Spleen (tissue), 7 donors: ENCODE data around the gene KRT38.

Source experiments
- CTCF ChIP-seq, 11 experiments: fragments of 200-600 bp in 7 of 11; fragments of 450-650 bp in 4 of 11; sonication (generic) in 4 of 11; IDR thresholded peaks in 8 of 11; conservative IDR thresholded peaks in 3 of 11; 1 replicate in 7 of 11; 2 replicates in 4 of 11; pipeline versions ENCODE4 v1.4.0 to v1.8.0; 2016 to 2021; ENCODE audit warnings: antibody characterized with exemption in 11 of 11, inconsistent platforms in 4 of 11, mild to moderate bottlenecking in 1 of 11
- POLR2AphosphoS5 ChIP-seq, 3 donors: sonication (generic); formaldehyde crosslinking; IDR thresholded peaks; one replicate each; pipeline ENCODE4 v1.5.1; 2017; ENCODE audit warnings: antibody characterized with exemption in 3 of 3
- donor health status: DM: no; HTN: no; CAD: no; lungs with moderate emphysema.
- donor health status: DM: no; HTN: no; CAD: no.
- donor health status: DM: no; HTN: no; CAD: no.

- no peak for TF ChIP-seq CTCF (IDR thresholded peaks at IDR 0.05 in 8 of 11, conservative IDR thresholded peaks at IDR 0.05 in 3 of 11)
- no peak for TF ChIP-seq POLR2AphosphoS5 (IDR thresholded peaks at IDR 0.05)
Measured at GRCh38 chr17:41481036-41481435, 40.3 kb upstream of the KRT38 start, which contains the start of gene KRT35.
